Karpas-422 (cell line): ENCODE data around the gene RNF144A. TPM values are rescaled to one million over a fixed set of nuclear protein-coding genes. Genes with fewer than 3 reads are reported as not detected.
"Not testable (repeated sequence)": the region's sequence is repeated elsewhere in the genome, so short reads cannot be mapped to it uniquely, and the experiment has no call there.

Experiments used
- DNase-seq: peaks from one replicate; pipeline ENCODE4 v3.0.0-alpha.2; 2015
- H2AFZ ChIP-seq: fragments of 200-600 bp; sonication (generic); 2 replicates; pipeline ENCODE4 v1.6.1; 2014; ENCODE audit warnings: antibody characterized with exemption, low read length, mixed read lengths
- H3K27ac ChIP-seq: fragments of 200-600 bp; sonication (generic); 2 replicates; pipeline ENCODE4 v1.5.1; 2014; ENCODE audit warnings: mild to moderate bottlenecking, low read length, moderate library complexity
- H3K27me3 ChIP-seq: fragments of 200-600 bp; sonication (generic); 2 replicates; pipeline ENCODE4 v1.6.1; 2014; ENCODE audit warnings: low read length, mixed read lengths
- H3K36me3 ChIP-seq: fragments of 200-600 bp; sonication (generic); 2 replicates; pipeline ENCODE4 v1.6.1; 2014; ENCODE audit warnings: low read length, mixed read lengths; ENCODE audit not compliant: insufficient read depth
- H3K4me1 ChIP-seq: fragments of 200-600 bp; sonication (generic); 2 replicates; pipeline ENCODE4 v1.6.1; 2014; ENCODE audit warnings: mild to moderate bottlenecking, low read length, mixed read lengths
- H3K4me2 ChIP-seq: fragments of 200-600 bp; sonication (generic); 2 replicates; pipeline ENCODE4 v1.6.1; 2014; ENCODE audit warnings: low read length, low read depth, mild to moderate bottlenecking; ENCODE audit not compliant: poor library complexity, severe bottlenecking
- H3K4me3 ChIP-seq: fragments of 200-600 bp; sonication (generic); 2 replicates; pipeline ENCODE4 v1.5.1; 2014; ENCODE audit warnings: mild to moderate bottlenecking, antibody characterized with exemption, low read length, mixed read lengths
- H3K79me2 ChIP-seq: fragments of 200-600 bp; sonication (generic); 2 replicates; pipeline ENCODE4 v1.6.1; 2014; ENCODE audit warnings: mild to moderate bottlenecking, low read length, mixed read lengths
- H3K9ac ChIP-seq: fragments of 200-600 bp; sonication (generic); 2 replicates; pipeline ENCODE4 v1.6.0; 2014; ENCODE audit warnings: low read length
- H3K9me2 ChIP-seq: fragments of 200-600 bp; sonication (generic), shearing (Covaris generic); replicated peaks from 2 replicates; pipeline ENCODE4 v1.6.0; 2014; ENCODE audit warnings: mild to moderate bottlenecking, low read length, moderate library complexity; ENCODE audit not compliant: insufficient read depth
- H3K9me3 ChIP-seq: fragments of 300-700, 200-600 bp; sonication (generic); 2 replicates; pipeline ENCODE4 v1.6.1; 2014; ENCODE audit warnings: low read length, mixed read lengths
- H4K20me1 ChIP-seq: fragments of 200-600 bp; sonication (generic); 2 replicates; pipeline ENCODE4 v1.6.1; 2014; ENCODE audit warnings: mild to moderate bottlenecking, antibody characterized with exemption, low read length, low read depth; ENCODE audit not compliant: insufficient read depth
- total RNA-seq: library from RNA; depleted of rRNA; stranded (reverse); fragments of >200 nt; shearing (Covaris generic); gene quantifications from 2 replicates; pipeline ENCODE4 v1.2.3, GENCODE V29; 2014; ENCODE audit warnings: low replicate concordance

The RNF144A gene
- total RNA-seq, 1 experiment from 2014 or later = 0.07 TPM

- no peaks in the 10 kb centered on the region for H4K20me1 ChIP-seq
- no peak for DNase-seq
- H2AFZ ChIP-seq = no peak overlapping the region
- no peaks in the 10 kb centered on the region for H3K4me1 ChIP-seq
- H3K27ac ChIP-seq = no peak overlapping the region
- H3K9ac ChIP-seq = no peak overlapping the region
- no peaks in the 10 kb centered on the region for H3K9me2 ChIP-seq
- H3K9me3 ChIP-seq = no peaks in the 10 kb centered on the region
- H3K4me3 ChIP-seq = no peak overlapping the region
- no peak overlapping the region for H3K4me2 ChIP-seq
- H3K36me3 ChIP-seq = no peaks in the 10 kb centered on the region
- H3K27me3 ChIP-seq = no peaks in the 10 kb centered on the region
- no peaks in the 10 kb centered on the region for H3K79me2 ChIP-seq
Measured at GRCh38 chr2:6934345-6934744, 17.1 kb downstream of the RNF144A start.

- H3K4me3 ChIP-seq = no peak overlapping the region
- H3K9ac ChIP-seq = no peak overlapping the region
- H3K27ac ChIP-seq = no peak overlapping the region
- no peaks in the 10 kb centered on the region for H4K20me1 ChIP-seq
- H3K4me1 ChIP-seq = no peaks in the 10 kb centered on the region
- no peaks in the 10 kb centered on the region for H3K9me3 ChIP-seq
- H3K36me3 ChIP-seq = no peaks in the 10 kb centered on the region
- no peak for DNase-seq
- H3K27me3 ChIP-seq = no peaks in the 10 kb centered on the region
- H3K9me2 ChIP-seq = no peaks in the 10 kb centered on the region
- no peak overlapping the region for H3K4me2 ChIP-seq
- H2AFZ ChIP-seq = no peak overlapping the region
- H3K79me2 ChIP-seq = no peaks in the 10 kb centered on the region
Measured at GRCh38 chr2:6934758-6935651, 17.8 kb downstream of the RNF144A start.

GRCh38 chr2:6935652-6936020, 18.4 kb downstream of the RNF144A start:
- not testable (repeated sequence) for H3K4me1 ChIP-seq, H4K20me1 ChIP-seq, DNase-seq, H3K36me3 ChIP-seq, H3K27ac ChIP-seq, H3K4me2 ChIP-seq, H2AFZ ChIP-seq, H3K9me2 ChIP-seq, H3K9me3 ChIP-seq, H3K79me2 ChIP-seq, H3K27me3 ChIP-seq, H3K9ac ChIP-seq, H3K4me3 ChIP-seq

- Histone ChIP-seq H3K4me3 (no peak overlapping the region), H3K27me3 (no peaks in the 10 kb centered on the region), H2AFZ (no peak overlapping the region), H3K9ac (no peak overlapping the region), H3K9me2 (no peaks in the 10 kb centered on the region), H3K27ac (no peak overlapping the region), H4K20me1 (no peaks in the 10 kb centered on the region), H3K36me3 (no peaks in the 10 kb centered on the region), H3K9me3 (no peaks in the 10 kb centered on the region), H3K79me2 (no peaks in the 10 kb centered on the region), H3K4me1 (no peaks in the 10 kb centered on the region), H3K4me2 (no peak overlapping the region)
- DNase-seq = no peak
Measured at GRCh38 chr2:6937157-6937556, 19.9 kb downstream of the RNF144A start.

- Histone ChIP-seq H3K4me3 (no peak overlapping the region), H3K4me2 (no peak overlapping the region), H3K27ac (no peak overlapping the region), H3K79me2 (no peaks in the 10 kb centered on the region), H3K9ac (no peak overlapping the region), H2AFZ (no peak overlapping the region), H3K36me3 (no peaks in the 10 kb centered on the region), H3K4me1 (no peaks in the 10 kb centered on the region), H3K9me3 (no peaks in the 10 kb centered on the region), H3K27me3 (no peaks in the 10 kb centered on the region), H3K9me2 (no peaks in the 10 kb centered on the region), H4K20me1 (no peaks in the 10 kb centered on the region)
- no peak for DNase-seq
Measured at GRCh38 chr2:6937582-6937981, 20.4 kb downstream of the RNF144A start.

GRCh38 chr2:6939071-6939470, 21.9 kb downstream of the RNF144A start:
- no peaks in the 10 kb centered on the region for H3K36me3 ChIP-seq
- H3K27me3 ChIP-seq = no peaks in the 10 kb centered on the region
- no peaks in the 10 kb centered on the region for H4K20me1 ChIP-seq
- no peaks in the 10 kb centered on the region for H3K4me1 ChIP-seq
- H3K4me2 ChIP-seq = no peak overlapping the region
- no peak for DNase-seq
- no peaks in the 10 kb centered on the region for H3K9me2 ChIP-seq
- no peak overlapping the region for H3K9ac ChIP-seq
- H3K9me3 ChIP-seq = no peaks in the 10 kb centered on the region
- H2AFZ ChIP-seq = no peak overlapping the region
- no peaks in the 10 kb centered on the region for H3K79me2 ChIP-seq
- H3K4me3 ChIP-seq = no peak overlapping the region
- no peak overlapping the region for H3K27ac ChIP-seq

GRCh38 chr2:6940820-6941219, 23.6 kb downstream of the RNF144A start:
- Histone ChIP-seq H3K36me3 (no peaks in the 10 kb centered on the region), H3K4me1 (no peaks in the 10 kb centered on the region), H3K27ac (no peak overlapping the region), H3K9ac (no peak overlapping the region), H3K4me3 (no peak overlapping the region), H3K27me3 (no peaks in the 10 kb centered on the region), H2AFZ (no peak overlapping the region), H3K79me2 (no peaks in the 10 kb centered on the region), H3K9me2 (no peaks in the 10 kb centered on the region), H3K4me2 (no peak overlapping the region), H3K9me3 (no peaks in the 10 kb centered on the region), H4K20me1 (no peaks in the 10 kb centered on the region)
- no peak for DNase-seq

- no peaks in the 10 kb centered on the region for H4K20me1 ChIP-seq
- H3K4me2 ChIP-seq = no peak overlapping the region
- H3K36me3 ChIP-seq = no peaks in the 10 kb centered on the region
- H3K27me3 ChIP-seq = no peaks in the 10 kb centered on the region
- H3K79me2 ChIP-seq = no peaks in the 10 kb centered on the region
- no peaks in the 10 kb centered on the region for H3K9me3 ChIP-seq
- H3K4me1 ChIP-seq = no peaks in the 10 kb centered on the region
- no peak for DNase-seq
- no peak overlapping the region for H3K4me3 ChIP-seq
- no peaks in the 10 kb centered on the region for H3K9me2 ChIP-seq
- no peak overlapping the region for H3K27ac ChIP-seq
- no peak overlapping the region for H3K9ac ChIP-seq
- no peak overlapping the region for H2AFZ ChIP-seq
Measured at GRCh38 chr2:6941299-6942046, 24.3 kb downstream of the RNF144A start.
